GM10847 (cell line): Measurements from ENCODE around the gene COIL.

Experiments used
- POLR2A ChIP-seq: IDR thresholded peaks from 2 replicates; pipeline ENCODE4 v1.6.1; 2011; ENCODE audit not compliant: insufficient read length; ENCODE audit errors: extremely low read depth

COIL gene

DNA sequence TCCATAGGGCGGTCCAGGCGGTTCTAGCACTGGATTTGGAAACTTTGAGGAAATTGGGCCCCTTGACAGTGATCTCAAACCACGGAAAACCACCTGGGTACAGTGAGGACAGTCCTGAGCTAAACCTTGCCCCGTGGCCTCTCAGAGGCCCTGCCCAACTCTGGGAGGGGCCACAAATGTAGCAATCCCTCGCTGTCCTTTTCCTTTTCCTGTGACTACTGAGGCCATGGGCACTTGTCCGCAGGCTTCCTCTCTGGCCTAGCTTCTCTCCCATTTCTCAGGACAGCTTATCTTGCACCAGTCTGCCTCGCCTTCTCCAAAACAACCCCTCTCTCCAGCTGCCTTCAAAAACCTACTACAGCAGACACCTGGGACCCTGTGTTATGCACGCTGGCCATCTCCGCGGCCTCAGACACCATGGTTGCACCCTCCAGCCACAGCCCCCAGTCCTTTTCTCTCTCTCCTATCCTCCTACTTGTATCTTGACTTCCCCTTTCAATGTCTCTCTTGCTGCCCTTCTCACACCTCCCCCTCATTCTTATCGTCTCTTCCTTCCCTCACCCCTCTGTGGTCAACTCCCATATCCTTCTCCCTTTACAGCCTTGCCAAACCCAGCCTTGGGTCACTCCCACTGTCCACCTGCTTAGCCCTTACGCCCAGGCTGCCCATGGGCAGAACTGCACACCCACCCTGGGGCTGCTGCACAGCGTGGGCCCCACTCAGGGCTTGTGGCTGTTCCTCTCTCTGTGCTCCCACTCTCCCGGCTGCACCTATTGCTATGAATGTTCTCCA, 24.7 kb upstream of the COIL start:
- no peak for TF ChIP-seq POLR2A

GRCh38 chr17:56983366-56983765, 22.5 kb upstream of the COIL start:
- TF ChIP-seq POLR2A = no peak

DNA sequence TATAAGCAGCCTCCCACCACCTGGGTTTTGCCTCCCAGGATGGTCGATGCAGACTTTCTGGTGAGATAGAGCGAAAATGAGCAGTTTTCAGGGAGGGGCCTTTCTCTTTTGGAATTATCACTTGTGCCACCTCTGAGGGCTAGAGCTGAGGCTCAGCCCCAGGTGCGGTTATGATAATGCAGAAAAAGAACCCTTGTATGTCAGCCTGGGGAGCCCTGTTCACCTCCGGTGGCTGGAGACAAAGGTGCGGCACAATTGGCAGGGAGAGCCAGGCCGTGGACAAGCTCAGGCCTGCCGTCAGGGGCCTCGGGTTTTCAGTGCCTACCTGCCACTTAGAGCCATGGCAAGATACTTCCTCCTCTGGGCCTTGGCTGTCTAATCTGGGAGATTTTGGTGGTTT, 21.5 kb upstream of the COIL start:
- no peak for TF ChIP-seq POLR2A

- no peak for TF ChIP-seq POLR2A
Measured at GRCh38 chr17:56979091-56979480, 18.2 kb upstream of the COIL start.

DNA sequence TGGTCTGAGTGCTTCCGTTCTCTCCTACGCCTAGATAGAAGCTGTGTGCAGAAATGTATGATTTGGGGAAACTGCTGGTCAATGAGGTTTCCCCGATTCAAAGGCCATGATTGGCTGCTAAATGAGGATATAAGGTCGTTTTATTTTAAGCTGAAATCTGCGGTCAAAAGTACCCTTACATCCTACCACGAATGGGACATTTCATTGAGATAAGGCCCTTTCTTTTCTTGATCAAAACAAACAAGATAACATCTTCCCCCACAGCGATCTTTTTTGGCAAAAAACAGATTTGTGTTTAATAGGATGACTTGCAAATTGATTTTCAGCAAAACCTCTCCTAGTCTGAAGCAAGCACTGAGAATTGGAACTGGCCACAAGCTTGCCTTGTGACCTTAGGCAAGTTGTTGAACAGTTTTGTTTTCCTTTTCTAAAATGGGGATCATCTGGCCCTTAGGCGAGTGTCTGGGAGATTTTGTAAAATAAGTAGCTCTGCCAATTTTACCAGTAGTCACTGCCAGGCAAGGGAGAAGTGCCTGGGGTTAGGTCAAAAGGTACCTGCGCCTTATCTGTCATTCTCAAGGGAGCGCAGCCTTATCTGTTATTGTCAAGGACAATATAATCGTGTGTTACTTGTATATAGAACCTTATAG, 17.7 kb upstream of the COIL start:
- no peak for TF ChIP-seq POLR2A

DNA sequence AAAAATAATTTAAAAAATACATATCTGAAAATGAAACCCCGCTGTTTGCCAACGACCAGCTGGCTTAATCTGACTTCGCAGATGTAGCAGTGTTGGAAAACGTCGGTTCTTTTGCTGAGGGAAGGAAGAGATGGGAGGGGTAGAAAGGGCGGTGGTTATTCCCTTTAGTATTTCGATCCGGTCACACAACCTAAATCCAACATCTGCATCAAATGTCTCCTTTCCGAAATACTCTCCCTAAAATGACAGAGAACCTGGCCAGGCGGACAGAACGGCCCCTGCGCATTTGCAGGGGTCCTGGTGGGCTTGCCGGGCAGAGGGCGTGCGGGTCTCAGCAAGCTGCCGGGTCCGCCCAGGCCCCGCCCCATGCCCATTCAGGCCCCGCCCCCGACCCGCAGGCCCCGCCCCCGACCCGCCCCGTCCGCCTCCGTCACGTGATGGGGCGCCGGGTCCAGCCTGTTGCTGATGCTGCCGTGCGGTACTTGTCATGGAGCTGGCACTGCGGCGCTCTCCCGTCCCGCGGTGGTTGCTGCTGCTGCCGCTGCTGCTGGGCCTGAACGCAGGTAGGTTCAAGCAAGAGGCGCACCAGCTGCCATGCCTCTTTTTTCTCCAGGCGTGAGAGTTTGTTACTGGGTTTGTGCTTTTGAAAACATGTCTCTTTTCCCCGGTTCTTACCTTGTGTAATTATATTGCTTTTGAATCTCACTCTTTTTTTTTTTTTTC, 17.0 kb upstream of the COIL start, which contains the start of gene SCPEP1:
SCPEP1 (plus strand) TSS at position 459 of the 723 bp plus-strand sequence; CDS start at position 488, 29 bp downstream.
- peak; percentile 77 for TF ChIP-seq POLR2A

DNA sequence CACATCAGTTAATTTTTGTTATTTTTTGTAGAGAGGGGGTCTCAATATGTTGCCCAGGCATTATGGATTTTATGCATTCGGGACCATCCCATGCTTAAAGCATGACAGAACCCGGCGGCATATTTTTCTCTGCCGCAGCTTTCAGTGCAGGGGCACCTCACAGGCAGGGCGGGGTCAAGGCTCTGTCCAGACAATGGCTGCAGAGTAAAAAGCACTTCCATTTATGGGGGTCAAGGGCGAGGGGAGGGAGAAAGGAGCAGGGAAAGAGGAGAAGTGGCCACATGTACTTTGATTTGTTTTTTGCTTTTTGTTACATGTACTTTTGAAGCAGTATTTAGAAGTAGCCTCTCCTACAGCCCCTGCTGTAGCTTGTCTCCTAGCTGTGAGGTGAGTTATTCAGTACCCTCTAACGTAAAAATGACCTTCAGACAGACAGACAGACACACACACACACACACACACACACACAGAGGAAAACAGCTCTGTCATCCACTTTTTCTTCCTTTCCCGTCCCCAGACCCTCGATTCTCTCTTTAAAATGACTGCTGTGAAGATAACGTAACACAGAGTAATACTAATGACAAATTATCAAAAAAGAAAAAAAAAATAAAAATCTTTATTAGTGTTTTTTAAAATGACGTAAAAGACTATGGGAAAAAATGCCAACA, 16.2 kb upstream of the COIL start:
- TF ChIP-seq POLR2A = no peak

GRCh38 chr17:56975656-56976055, 14.8 kb upstream of the COIL start:
- TF ChIP-seq POLR2A = no peak

GRCh38 chr17:56974055-56974454, 13.2 kb upstream of the COIL start:
- no peak for TF ChIP-seq POLR2A

GRCh38 chr17:56973520-56973919, 12.7 kb upstream of the COIL start:
- no peak for TF ChIP-seq POLR2A

DNA sequence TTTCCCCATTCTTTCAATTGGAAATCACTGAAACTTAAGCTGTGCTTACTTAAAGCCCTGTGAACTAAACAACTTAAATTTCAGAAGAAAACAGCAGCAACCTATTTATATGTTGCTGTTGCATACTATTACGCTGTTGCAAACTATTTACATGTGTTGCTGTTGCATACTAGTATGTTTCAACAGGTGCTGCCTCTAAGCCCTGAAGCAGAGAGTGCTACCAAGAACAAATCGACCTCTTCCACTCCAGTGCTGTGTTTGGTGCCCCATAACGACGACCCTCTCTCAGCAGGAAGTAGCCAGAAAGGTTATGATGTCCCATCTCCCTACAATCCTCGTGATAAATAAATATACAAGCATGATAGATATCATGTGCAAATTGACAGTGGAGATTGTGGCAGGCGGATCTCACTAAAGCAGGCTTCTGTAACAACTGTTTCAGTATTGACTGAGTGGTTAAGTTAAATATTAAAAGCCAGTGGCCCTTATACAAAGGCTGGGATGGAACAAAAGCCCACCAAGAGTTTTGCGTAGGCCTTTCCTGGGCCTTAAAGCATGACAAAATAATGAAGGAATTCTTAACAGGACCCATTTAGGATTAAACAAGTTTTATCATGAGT, 11.4 kb upstream of the COIL start:
- no peak for TF ChIP-seq POLR2A

DNA sequence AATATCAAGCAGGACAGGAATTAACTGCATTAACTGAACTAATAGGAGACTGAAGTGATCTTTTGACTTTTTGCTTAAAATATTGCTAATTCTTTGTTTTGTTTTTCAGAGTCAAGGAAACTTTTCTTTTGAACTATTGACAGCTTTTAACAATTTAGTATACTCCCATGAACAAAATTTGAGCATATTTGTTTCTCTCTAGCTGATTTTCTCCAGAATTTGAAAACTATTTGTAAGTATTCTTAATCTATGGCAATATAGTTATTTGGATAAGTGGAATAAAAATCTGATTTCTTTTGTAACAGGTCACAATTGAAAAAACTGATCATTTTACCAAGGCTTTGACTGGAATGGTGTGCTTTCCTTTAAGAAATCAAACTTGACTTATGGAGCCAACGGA, 10.1 kb upstream of the COIL start:
- TF ChIP-seq POLR2A = no peak

GRCh38 chr17:56966338-56966737, 5.5 kb upstream of the COIL start:
- no peak for TF ChIP-seq POLR2A

DNA sequence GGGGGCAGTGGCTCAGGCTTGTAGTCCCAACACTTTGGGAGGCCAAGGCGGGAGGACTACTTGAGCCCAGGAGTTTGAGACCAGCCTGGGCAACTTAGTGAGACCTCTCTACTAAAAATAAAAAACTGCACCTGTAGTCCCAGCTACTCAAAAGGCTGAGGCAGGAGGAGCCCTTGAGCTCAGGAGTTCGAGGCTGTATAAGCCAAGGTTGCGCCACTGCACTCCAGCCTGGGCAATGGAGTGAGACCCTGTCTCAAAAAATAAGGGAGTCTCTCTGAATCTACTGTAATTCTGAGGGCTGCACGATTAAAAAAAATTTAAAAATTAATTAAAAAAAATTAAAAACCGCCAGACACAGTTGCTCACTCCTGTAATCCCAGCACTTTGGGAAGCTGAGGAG, 3.9 kb downstream of the COIL start:
- TF ChIP-seq POLR2A = no peak

- no peak for TF ChIP-seq POLR2A
Measured at GRCh38 chr17:56949595-56949994, 11.3 kb downstream of the COIL start.
